GM18499 (cell line): ENCODE results near the gene DUSP8.
"Not testable (repeated sequence)": the region's sequence is repeated elsewhere in the genome, so short reads cannot be mapped to it uniquely, and the experiment has no call there.

Experiments used
- ATAC-seq: cut with Tn5 transposase; IDR thresholded peaks from one replicate; pipeline ENCODE4 v1.9.1; 2021; ENCODE audit warnings: moderate number of reproducible peaks; ENCODE audit not compliant: insufficient read depth, unreplicated experiment

Gene DUSP8

DNA sequence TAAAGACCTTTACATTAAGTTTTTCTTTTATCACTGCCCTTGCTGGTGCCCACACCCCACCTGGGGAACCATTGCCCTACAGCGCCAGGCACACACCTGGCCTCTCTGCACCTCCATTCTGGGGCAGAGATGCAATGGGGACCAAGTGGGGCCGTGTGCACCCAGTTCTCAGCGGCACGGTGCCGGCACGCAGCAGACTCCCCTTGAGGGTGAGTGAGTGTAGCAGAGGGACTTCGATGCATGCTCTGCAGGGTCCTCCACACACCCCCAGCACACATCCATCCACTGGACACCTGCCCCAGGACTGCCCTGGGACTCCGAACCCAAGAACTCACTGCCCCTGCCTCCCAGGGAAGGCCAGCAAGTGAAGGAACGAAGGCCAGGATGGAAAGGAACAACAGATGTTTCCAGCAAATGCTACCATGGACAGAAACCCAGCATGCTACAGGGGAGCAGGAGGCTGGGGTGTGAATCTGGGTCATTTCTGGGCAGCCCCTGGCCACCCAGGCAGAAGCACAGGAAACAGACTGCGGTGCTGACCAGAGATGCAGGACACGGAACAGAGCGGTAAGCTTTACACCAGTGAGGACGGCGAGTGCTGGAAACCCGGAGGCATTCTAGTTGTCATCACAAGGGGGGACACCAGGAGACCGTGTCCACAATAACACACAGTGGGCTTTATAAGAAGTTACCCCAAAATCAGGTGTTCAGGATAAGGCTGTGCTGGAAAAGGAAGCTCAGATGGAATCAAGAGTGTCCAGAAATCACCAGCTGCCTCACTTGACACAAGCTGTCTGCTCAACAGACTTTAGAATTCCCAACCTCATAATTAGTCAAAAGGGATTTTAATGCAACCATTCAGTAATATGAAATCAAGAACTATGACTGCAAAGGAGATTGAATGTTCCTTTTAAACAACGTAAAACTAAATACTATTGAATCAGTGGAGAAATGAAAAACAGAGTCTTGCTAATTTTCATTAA is 52.8 kb downstream of the DUSP8 start:
- ATAC-seq = no peak

DNA sequence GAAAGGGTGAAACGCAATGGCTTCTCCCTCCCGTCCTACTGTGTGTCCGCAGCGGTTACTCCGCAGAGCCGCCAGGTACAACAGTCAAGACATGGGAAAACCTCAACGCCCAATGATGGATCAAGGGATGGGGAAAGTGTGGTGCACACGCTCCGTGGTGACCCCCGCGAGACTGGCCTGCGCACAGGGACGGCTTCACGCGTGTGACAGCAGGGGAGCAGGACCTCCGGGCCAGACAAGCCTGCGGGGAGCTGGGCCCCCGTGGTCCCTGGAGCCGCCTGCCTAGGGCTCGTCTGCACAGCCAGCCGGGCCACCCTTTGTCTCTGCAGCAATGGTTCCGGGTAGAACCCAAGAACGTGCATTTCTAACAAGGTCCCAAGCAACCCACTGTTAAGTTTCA is 53.8 kb downstream of the DUSP8 start:
- ATAC-seq = no peak

DNA sequence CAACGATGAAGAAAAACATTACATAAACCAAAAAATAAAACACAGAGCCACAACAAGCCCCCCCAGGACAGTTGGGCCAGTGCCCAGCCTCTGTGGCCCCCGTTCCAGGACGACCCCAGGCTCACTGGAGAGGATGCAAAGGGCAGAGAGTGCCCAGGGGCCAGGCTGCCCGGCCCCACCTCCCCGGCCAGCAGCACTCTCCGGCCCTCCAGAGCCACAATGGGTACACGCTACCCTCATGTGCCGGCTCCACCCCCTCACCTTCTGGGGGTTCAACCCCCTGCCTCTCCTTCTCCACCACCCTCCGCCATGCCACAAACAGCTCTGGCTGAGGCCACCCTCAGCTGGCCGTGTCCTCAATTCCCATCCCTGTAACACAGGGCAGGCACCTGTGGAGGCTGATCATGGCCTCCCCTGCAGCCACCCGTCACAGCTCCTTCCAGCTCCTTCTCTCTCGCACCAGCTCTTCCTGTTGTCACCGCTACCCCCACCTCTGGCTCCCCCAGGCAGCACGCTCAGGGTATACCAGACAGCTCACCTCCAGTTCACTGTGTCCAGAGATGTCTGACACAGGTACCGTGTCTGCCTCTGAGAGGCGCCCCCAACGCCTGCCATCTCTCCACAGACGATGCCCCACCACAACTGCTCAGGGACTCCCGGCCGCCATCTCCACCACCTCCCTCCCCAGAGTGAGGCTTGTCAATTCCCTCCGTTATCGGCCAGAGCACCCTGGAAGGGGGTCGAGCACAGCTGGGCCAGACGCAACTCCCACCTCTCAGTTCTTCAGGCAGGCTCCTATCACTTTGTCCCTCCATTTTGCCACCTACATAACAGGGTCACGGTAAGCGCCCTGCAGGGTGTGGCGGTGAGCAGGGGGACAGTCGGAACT is 54.7 kb downstream of the DUSP8 start:
- ATAC-seq = no peak

DNA sequence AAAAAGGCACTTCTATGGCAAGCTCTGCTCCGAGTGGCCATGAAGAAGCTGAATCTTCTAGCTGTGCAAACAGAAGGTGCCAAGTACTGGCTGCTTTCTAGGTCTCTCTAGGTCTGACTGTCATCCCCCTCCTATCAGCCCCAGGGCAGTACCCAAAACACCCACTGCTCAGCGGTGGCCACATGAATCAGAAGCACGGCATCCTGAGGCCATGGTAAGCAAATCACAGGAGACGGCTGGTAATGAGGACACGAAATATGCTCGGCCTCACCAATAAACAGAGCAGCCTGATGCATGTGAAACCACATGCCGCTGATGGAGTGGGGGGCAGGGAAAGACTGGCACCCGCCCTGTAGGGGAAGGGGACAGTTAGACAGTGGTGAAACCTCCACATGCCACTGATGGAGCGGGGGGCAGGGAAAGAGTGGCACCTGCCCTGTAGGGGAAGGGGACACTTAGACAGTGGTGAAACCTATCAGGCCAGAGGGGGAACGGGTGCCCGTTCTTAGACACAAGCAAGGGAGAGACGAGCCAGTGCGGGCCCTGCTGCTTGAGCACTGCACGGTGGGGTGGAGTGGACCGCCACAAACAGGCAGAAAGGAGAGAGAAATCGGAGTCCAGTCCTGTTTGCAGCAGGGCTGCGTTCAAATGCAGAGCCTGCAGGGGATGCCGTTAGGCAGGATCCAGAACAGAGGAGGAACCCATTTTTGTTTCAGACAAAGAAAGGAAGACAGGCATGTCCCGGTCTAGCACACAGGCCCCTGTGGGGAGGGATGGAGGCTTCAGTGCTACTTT is 55.6 kb downstream of the DUSP8 start:
- ATAC-seq = no peak

DNA sequence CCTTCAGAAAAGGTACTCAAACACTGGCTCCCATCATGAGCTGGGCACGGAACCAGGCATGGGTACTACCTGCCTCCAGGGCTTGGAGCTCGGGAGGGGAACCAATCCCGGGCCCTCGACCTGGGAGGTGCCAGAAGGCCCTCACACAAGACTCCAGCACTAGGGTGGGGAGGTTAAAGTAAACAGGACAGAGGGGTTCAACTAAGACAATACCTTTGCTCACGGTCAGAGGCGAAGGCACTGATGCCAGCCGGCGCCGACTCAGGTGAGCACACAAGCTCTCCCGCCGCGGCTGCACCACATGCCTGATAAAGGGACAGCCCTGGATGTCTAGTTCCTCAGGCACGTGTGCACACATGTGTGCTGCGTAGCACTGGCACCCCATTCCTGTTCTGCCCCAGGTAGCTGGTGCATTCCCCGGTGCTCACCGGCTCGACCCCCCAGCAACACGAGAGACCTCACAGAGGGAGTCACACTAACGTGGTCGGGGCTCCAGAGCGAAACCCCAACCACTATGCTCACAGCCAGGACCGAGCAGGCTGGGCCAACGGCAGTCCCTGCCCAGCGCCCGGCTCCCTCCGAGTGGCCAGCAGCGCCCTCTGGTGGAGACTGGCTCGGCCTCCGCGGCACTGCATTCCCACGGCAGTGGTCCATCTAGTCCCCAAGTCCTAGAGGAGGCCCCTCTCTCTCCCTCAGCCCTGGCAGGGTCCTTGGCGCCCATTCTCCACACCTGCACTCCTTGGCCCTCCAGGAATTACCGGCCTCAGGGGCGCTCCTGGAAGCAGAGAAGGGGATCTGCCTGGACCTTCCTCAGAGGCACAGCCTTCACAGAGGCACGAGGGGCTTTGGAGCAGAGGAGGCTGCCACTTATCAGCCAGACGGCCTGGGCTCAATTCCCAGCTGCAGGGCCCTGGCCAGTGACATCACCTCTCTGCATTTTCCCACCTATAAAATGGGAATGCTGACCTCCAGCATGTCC is 56.7 kb downstream of the DUSP8 start:
- no peak for ATAC-seq

DNA sequence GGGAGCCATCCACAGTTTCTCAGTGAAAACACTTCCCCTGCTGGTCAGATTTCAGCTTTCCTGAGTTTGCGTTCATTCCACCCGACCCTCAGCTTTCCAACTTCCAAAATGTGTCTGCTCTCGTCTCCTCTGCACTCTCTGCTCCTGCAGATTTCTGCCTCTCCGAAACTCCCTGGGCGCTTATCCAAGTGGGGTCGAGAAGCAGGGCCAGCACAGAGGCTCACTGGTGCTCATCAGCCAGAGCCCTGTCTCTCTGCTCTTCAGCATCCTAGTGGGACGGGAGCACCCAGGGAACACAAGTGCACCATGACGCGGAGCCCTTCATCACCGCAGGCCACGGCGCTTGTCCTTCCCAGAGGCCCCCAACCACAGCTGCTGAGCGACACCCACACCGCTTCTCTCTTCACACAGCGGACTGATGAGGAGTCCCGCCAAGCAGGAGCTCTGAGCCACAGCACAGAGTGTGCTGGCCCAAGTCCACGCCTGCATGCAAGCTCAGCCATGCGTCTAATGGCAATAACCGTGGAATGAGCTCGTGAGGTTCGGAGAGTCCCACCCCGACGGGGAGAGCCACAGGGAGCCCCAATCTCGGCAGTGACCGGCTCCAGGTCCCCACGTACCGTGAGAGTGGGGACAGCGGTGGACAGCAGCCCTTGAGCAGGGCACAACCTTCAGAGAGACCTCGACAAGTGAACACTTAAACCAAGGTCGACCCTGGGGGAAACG is 57.6 kb downstream of the DUSP8 start:
- no peak for ATAC-seq

DNA sequence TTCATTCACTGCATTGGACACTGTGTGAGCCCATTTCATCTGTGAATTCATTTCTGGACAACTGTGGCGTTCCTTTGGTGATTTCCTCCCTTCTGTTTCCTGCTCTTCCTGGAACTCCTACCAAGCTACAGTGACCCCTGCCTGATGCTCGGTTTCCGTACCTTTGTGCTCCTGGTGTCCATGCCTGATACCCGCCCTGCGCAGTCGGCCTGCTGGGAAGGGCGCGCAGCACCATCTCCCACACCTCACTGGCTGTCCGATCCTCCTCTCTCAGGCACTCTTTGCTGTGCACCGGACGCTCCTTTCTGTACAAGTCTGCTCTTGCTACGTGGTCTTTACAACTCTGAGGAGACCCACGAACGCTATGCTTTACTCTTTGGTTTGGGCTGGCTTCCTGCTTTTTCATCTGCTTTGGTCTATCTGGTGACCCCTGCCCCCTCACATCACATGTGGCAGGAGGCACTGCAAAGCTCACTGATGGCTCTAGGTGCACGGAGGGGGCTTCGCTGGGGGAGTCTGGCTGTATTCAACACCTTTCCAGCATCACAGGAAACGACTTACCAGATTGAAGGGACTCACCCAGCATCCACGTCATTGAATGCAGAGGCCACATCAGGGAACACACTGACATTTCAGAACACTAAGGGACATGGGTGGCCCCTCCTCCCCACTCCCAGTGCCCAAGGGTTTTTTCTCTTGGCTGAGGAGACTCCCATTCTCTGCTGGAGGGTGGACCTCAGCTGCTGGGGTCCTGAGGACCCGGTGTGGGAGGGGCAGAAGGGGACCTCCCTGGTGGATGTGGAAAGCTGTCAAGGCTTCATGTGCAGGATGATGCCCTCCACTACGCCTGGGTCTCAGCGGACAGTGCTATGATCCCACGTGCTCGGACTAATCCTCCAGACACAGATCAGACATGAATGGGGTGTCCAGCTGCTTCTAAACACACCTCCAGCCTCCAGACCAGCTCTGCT is 58.5 kb downstream of the DUSP8 start:
- ATAC-seq = no peak

DNA sequence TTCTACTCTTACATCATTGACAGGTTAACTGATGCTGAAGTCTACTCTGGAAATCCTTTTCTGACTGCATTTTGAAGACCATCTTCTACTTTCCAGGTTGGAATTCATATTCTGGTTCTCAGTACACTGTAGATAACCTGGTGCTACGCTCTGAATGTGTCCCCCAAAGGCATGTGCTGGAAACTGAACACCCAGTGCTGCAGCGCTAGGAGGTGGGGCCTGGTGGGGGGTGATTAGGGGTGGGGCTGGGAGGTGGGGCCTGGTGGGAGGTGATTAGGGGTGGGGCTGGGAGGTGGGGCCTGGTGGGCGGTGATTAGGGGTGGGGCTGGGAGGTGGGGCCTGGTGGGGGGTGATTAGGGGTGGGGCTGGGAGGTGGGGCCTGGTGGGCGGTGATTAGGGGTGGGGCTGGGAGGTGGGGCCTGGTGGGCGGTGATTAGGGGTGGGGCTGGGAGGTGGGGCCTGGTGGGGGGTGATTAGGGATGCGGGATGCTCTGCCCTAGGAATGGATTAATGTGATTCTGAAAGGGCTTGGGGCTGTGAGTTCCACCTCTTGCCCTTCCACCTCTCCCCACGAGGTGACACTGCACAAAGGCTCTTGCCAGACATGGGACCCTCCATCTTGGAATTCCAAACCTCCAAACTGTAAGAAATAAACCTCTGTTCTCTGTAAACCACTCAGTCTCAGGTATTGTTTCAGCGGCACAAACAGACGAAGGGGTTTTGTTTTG is 59.4 kb downstream of the DUSP8 start:
- ATAC-seq = not testable (repeated sequence)

DNA sequence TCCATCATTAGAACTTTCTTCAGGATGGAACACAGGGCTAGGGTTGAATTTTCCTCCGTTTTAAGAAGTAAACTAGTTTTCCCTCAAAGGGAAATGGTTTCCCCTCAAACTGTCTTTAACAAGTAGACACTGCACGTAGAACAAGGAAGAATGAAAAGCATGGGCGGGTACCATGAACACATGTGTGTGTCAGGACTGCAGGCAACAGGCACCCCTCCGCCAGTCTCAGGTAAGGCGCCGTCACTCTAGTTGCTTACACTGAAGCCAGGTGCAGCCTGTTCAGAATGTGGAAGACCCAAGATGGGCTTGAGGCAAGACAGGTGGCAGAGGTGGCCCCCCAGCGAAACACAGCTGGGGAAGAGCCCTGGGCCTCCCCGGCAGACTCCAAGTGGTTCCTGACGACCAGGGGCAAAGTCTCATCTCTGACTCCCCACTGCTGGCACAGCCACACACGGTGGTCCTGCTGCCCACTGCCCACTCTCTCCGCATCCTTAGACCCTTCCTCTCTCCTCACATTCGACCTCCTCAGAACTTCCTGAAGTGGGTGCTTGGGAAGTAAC is 60.1 kb downstream of the DUSP8 start:
- ATAC-seq = no peak

DNA sequence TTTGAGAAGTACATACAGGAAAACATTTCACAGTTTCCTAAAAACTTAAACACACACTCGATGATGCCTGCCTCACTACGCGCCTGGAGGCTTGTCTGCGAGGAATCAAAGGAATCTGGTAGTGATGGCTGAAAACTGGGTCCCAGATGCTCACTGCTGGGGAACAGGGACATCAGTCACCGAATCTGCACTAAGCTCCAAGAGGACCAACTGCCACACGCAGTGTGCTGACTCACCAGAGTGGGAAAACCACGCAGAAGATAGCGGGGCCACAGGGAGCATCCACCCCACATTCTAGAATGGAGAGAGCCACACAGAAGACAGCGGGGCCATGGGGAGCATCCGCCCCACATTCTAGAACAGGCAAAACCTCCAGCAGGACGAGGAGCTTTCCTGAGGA is 61.1 kb downstream of the DUSP8 start:
- no peak for ATAC-seq

DNA sequence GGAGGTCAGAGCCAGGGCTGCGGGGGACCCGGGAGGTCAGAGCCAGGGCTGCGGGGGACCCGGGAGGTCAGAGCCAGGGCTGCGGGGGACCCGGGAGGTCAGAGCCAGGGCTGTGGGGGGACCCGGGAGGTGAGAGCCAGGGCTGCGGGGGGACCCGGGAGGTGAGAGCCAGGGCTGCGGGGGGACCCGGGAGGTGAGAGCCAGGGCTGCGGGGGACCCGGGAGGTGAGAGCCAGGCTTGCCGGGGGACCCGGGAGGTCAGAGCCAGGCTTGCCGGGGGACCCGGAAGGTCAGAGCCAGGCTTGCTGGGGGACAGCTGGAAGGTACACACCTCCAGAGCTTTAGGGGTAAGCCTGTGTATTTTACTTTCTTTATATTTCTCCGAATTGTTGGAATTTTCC is 61.7 kb downstream of the DUSP8 start:
- not testable (repeated sequence) for ATAC-seq

DNA sequence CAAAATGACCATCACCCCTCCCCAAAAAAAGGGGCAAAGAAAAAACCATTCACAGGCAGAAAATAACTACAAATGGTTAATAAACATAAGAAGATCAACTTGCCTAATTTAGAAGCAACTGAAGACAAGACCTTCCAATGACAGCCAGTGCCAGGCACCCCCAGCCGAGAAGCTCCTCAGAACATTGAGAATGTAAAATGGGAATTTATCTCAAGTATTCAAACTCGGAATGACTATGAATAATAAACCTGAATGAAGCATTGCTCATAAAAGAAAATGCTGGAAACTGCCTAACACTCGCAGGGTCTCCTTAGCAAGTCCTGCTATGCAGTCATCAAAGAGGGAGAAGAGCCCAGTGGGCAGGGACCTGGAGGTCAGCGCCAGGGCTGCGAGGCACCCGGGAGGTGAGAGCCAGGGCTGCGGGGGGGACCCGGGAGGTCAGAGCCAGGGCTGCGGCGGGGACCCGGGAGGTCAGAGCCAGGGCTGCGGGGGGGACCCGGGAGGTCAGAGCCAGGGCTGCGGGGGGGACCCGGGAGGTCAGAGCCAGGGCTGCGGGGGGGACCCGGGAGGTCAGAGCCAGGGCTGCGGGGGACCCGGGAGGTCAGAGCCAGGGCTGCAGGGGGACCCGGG is 62.3 kb downstream of the DUSP8 start:
- no peak for ATAC-seq

DNA sequence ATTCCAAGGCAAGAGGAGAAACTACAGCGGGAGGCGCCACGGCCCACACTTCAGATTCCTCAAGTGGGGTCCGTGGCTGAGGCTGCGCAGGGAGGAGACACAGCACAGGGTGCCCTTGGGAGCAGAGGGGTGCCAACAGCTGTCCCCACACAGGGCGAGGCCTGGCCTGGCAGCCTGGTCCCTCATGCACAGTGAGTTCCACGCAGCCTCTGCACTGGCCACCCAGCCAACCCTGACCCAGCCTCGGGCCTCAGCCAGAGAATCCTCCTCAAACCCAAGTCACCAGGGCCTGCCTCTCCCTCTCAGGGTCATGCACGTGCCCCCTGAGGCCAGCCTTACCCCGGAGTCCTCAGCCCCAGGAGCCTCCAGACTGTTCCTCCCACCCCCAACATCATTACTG is 63.1 kb downstream of the DUSP8 start:
- no peak for ATAC-seq

DNA sequence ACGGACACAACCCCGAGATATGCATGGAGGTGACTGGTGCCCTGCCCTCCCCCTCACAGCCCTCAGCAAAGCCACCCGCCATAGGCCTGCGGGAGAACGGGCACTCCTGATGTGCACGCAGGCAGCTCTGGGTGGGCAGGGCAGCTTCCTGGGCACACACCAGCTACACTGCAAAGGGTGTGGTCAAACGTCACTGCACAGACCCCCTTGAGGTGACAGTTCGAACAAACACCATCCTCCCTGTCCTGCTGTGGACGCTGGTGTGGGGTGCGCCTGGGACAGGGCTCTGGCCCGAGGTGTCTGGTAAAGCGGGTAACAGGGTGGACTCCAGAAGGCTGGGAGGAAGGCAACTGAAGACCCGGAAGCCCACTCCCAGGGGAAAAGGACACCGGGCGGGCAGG is 63.6 kb downstream of the DUSP8 start:
- ATAC-seq = no peak

DNA sequence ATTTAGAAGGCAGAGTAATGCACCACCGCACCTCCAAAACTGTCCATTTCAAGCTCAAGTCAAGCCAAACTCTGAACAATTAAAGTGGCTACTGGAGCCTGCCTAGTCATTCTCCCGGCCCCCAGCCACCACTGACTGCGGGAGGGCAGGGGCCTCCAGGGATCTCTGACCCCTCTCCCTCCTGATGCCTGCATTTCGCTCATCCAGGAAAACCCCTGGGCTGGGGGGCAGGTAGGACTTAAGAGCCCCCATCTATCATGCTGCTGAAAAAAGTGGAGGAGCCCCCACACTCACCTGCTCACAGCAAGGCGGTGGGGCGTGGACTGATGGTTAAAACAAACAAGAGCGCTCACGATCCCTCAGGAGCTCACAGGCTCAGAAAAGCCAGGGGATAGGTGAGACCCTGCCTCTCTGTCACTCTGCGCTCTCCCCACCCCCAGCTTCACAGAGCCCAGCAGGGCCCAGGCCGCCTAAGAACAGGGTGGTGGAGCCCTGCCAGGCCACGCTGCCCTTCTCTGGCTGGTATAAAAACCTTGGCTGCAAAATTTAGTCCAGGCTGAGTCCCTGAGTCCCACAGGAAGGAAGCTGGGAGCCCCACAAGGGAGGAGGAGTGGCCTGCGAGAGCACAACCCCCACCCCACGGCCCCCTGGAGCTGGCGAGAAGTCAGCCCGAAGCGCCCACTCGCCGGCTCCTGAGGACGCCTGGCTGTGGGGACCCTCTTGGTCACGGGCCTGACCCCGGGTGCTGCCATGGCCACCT is 64.5 kb downstream of the DUSP8 start:
- no peak for ATAC-seq
